GM21526 (cell line): ENCODE data around the gene CXCL16.

Source experiments
- ATAC-seq: cut with Tn5 transposase; IDR thresholded peaks from one replicate; pipeline ENCODE4 v1.9.1; 2021; ENCODE audit warnings: moderate library complexity; ENCODE audit not compliant: unreplicated experiment, low FRiP score

The CXCL16 gene

GRCh38 chr17:4739122-4740024 lies at the start of gene CXCL16, which contains the start of gene ZMYND15:
TSS of gene CXCL16 (minus strand) at chr17:4739928. CDS start at chr17:4739339, 589 bp downstream.
TSS of gene ZMYND15 (plus strand) at chr17:4739833. CDS start at chr17:4740549, 716 bp downstream.
- ATAC-seq: no peak

- ATAC-seq: no peak
Measured at GRCh38 chr17:4788807-4789700, 49.3 kb upstream of the CXCL16 start, which contains the start of gene GLTPD2. TSS of gene GLTPD2 (plus strand) at chr17:4788964. CDS start at chr17:4789012, 48 bp downstream.

- ATAC-seq: no peak
Measured at GRCh38 chr17:4788159-4788806, 48.6 kb upstream of the CXCL16 start.

GRCh38 chr17:4786516-4786915 lies 46.8 kb upstream of the CXCL16 start:
- no peak for ATAC-seq

- no peak for ATAC-seq
Measured at GRCh38 chr17:4786106-4786511, 46.4 kb upstream of the CXCL16 start, which contains the start of gene VMO1. TSS of gene VMO1 (minus strand) at chr17:4786364. CDS start at chr17:4786352, 12 bp downstream.

GRCh38 chr17:4785311-4786105 lies 45.8 kb upstream of the CXCL16 start:
- ATAC-seq: no peak

- no peak for ATAC-seq
Measured at GRCh38 chr17:4782652-4783051, 42.9 kb upstream of the CXCL16 start.

GRCh38 chr17:4780325-4780955 lies 40.7 kb upstream of the CXCL16 start:
- ATAC-seq: no peak

GRCh38 chr17:4777969-4778760 lies 38.4 kb upstream of the CXCL16 start:
- ATAC-seq: no peak

GRCh38 chr17:4772235-4772613 lies 32.5 kb upstream of the CXCL16 start:
- no peak for ATAC-seq

GRCh38 chr17:4771519-4772234 lies 31.9 kb upstream of the CXCL16 start, which contains the start of gene TM4SF5:
TSS of gene TM4SF5 (plus strand) at chr17:4771886. CDS start at chr17:4771923, 37 bp downstream.
- no peak for ATAC-seq

GRCh38 chr17:4769628-4770027 lies 29.9 kb upstream of the CXCL16 start:
- ATAC-seq: no peak

- ATAC-seq: no peak
Measured at GRCh38 chr17:4768298-4768697, 28.6 kb upstream of the CXCL16 start.

- ATAC-seq: no peak
Measured at GRCh38 chr17:4766723-4767122, 27.0 kb upstream of the CXCL16 start.

- no peak for ATAC-seq
Measured at GRCh38 chr17:4766201-4766600, 26.5 kb upstream of the CXCL16 start.

GRCh38 chr17:4764595-4764994 lies 24.9 kb upstream of the CXCL16 start:
- no peak for ATAC-seq

GRCh38 chr17:4759776-4760236 lies 20.1 kb upstream of the CXCL16 start:
- no peak for ATAC-seq

GRCh38 chr17:4753392-4753791 lies 13.7 kb upstream of the CXCL16 start:
- no peak for ATAC-seq
